ENCODE data around the gene ZDHHC20. TPM values are rescaled to one million over a fixed set of nuclear protein-coding genes. Genes with fewer than 3 reads are reported as not detected.

ZDHHC20 gene
- total and polyA plus RNA-seq, 5 experiments from 2014 or later: 25.8 to 81.7 (median 52.5) TPM

GRCh38 chr13:21355304-21355703 lies 103.8 kb downstream of the ZDHHC20 start:
- Mint-ChIP-seq H3K4me3 (no peak overlapping the region), H3K9me3 (peaks cover 0 to 5% (median 0%) of the 10 kb centered on the region in 9 donors), H3K36me3 (peaks cover 0 to 5% (median 0%) of the 10 kb centered on the region in 3 donors), H3K27ac (no peak overlapping the region), H3K27me3 (no peaks in the 10 kb centered on the region), H3K4me1 (peaks cover 0 to 1% (median 0%) of the 10 kb centered on the region in 4 donors)
- POLR2A ChIA-PET: no interaction called here
- no peak for ATAC-seq
- no peak for DNase-seq

DNA sequence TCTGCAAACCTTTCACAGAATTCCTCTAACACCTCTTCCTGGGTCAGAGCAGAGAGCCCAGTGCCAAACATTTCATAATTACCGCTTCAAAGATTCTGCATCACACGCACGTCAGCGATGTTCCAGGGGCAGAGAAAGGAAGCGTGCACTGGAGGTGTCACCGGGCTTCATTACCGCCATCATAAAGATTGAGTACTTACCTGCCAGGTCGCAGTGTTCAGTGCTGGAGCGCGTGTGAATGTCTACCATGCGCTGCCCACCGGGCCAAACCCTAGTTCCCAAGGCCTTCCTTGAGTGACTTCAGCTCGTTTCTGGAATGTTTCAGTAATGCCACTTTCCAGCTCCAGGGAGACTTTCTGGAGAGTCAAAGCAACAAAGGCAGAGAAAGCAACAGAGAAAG lies 104.4 kb downstream of the ZDHHC20 start:
- POLR2A ChIA-PET: no interaction called here
- no peak overlapping the region for H3K27ac Mint-ChIP-seq
- peaks cover 0 to 5% (median 0%) of the 10 kb centered on the region in 9 donors for H3K9me3 Mint-ChIP-seq
- H3K4me3 Mint-ChIP-seq: no peak overlapping the region
- ATAC-seq (no peak), DNase-seq (no peak)
- H3K36me3 Mint-ChIP-seq: peaks cover 0 to 5% (median 0%) of the 10 kb centered on the region in 3 donors
- peaks cover 0 to 2% (median under 1%) of the 10 kb centered on the region in 4 donors for H3K4me1 Mint-ChIP-seq
- H3K27me3 Mint-ChIP-seq: no peaks in the 10 kb centered on the region

DNA sequence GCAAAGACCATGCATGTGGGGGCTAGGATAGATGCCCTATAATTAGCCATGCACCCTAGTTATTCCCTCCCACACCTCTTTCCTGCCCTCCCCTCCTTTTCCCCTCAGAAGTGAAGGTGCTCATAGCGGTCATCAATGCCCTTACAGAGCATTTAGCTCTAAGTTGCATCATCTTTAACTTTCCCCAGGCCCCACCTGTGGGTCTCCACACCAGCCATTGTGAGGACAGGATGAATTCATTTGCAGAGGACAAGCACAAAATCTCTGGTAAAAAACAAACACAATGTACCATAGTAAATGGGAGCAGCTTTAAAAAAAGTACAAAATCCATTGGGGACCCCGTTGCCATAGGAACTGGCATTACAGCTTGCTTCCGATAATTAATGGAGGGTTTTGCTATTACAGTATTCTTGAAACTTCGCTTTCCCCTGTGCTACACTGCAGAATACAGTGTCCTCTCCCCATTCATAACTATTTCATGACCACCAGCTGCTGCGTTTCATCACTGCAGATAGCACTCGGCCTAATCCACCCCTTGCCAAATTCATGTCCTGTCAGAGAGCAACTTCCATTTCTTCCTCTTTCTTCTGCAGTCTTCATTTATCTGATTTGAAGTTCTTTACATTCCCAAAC lies 110.5 kb downstream of the ZDHHC20 start:
- Mint-ChIP-seq H3K4me3 (no peak overlapping the region), H3K27ac (peak overlapping the region in 3 of 10 donors; percentile 61 to 81 (median 75)), H3K9me3 (no peaks in the 10 kb centered on the region), H3K27me3 (no peaks in the 10 kb centered on the region), H3K36me3 (no peaks in the 10 kb centered on the region), H3K4me1 (peaks cover 14 to 24% (median 20%) of the 10 kb centered on the region in 4 donors)
- no peak for ATAC-seq
- no peak for DNase-seq
- POLR2A ChIA-PET: no interaction called here

DNA sequence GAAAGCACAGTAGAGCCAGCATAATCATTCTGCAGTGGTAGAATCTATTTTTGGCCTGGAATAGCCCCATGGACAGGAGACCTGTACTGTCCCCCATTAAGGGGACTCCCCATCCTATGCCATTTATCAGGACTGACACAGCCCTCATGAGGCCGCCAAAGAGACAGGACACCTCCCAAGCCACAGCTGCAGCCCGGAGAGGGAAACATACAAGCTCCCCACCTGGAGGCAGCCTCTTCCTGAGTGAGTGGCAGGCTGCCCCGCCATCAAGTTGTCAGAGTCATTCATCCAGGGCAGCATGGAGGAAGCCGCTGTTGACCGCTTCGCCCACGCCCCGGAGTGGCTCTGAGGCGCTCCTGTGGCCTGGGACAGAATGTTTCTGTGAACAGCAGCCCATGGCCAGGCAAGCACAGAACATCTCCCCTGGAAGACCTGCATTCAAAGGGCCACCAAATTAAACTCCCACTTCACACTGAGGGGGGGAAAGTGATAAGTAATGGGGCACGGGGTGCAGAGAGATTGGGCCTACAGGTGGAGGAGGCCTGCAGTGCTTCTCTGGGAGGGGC lies 111.3 kb downstream of the ZDHHC20 start:
- peak overlapping the region in 4 of 10 donors; percentile 27 to 58 (median 50) for H3K27ac Mint-ChIP-seq
- no peaks in the 10 kb centered on the region for H3K27me3 Mint-ChIP-seq
- H3K4me3 Mint-ChIP-seq: no peak overlapping the region
- H3K9me3 Mint-ChIP-seq: no peaks in the 10 kb centered on the region
- POLR2A ChIA-PET: no interaction called here
- DNase-seq (no peak), ATAC-seq (no peak)
- H3K4me1 Mint-ChIP-seq: peaks cover 13 to 30% (median 25%) of the 10 kb centered on the region in 4 donors
- no peaks in the 10 kb centered on the region for H3K36me3 Mint-ChIP-seq

- Mint-ChIP-seq H3K4me1 (peaks cover 15 to 45% (median 30%) of the 10 kb centered on the region in 4 donors), H3K9me3 (no peaks in the 10 kb centered on the region), H3K4me3 (peak overlapping the region; percentile 61 to 85 (median 72)), H3K27ac (peak overlapping the region; percentile 80 to 95 (median 92)), H3K36me3 (no peaks in the 10 kb centered on the region), H3K27me3 (no peaks in the 10 kb centered on the region)
- POLR2A ChIA-PET: interaction anchor here (1.1 kb wide), 1 partner anchor 114 kb away, joined by 4 read pairs; the partner anchor contains the start of gene ZDHHC20
- peak; percentile 82 to 86 for ATAC-seq
- DNase-seq: peak in 9 of 10 donors; percentile 7 to 65 (median 46)
Observed at GRCh38 chr13:21344662-21345176, 114.4 kb downstream of the ZDHHC20 start.

- DNase-seq (no peak), ATAC-seq (no peak)
- no peaks in the 10 kb centered on the region for H3K36me3 Mint-ChIP-seq
- POLR2A ChIA-PET: interaction anchor here (1.1 to 1.3 kb wide), 2 partner anchors 18 to 115 kb away, joined by 4 to 9 read pairs; partner anchors contain the start of gene ZDHHC20
- no peaks in the 10 kb centered on the region for H3K9me3 Mint-ChIP-seq
- no peaks in the 10 kb centered on the region for H3K27me3 Mint-ChIP-seq
- H3K4me3 Mint-ChIP-seq: peak overlapping the region in 8 of 10 donors; percentile 29 to 85 (median 72)
- H3K27ac Mint-ChIP-seq: peak overlapping the region; percentile 29 to 95 (median 90)
- H3K4me1 Mint-ChIP-seq: peaks cover 17 to 43% (median 30%) of the 10 kb centered on the region in 4 donors
Observed at GRCh38 chr13:21343659-21344058, 115.4 kb downstream of the ZDHHC20 start.

GRCh38 chr13:21342699-21343442 lies 116.2 kb downstream of the ZDHHC20 start:
- Mint-ChIP-seq H3K27ac (peak overlapping the region in 8 of 10 donors; percentile 15 to 95 (median 92)), H3K4me1 (peaks cover 18 to 43% (median 30%) of the 10 kb centered on the region in 4 donors), H3K4me3 (peak overlapping the region in 3 of 10 donors; percentile 73 to 83 (median 81)), H3K9me3 (no peaks in the 10 kb centered on the region), H3K27me3 (no peaks in the 10 kb centered on the region), H3K36me3 (no peaks in the 10 kb centered on the region)
- DNase-seq: no peak
- ATAC-seq: no peak
- POLR2A ChIA-PET: interaction anchor here (1.3 kb wide), 1 partner anchor 17 kb away, joined by 9 read pairs; no protein-coding TSS in a partner anchor

DNA sequence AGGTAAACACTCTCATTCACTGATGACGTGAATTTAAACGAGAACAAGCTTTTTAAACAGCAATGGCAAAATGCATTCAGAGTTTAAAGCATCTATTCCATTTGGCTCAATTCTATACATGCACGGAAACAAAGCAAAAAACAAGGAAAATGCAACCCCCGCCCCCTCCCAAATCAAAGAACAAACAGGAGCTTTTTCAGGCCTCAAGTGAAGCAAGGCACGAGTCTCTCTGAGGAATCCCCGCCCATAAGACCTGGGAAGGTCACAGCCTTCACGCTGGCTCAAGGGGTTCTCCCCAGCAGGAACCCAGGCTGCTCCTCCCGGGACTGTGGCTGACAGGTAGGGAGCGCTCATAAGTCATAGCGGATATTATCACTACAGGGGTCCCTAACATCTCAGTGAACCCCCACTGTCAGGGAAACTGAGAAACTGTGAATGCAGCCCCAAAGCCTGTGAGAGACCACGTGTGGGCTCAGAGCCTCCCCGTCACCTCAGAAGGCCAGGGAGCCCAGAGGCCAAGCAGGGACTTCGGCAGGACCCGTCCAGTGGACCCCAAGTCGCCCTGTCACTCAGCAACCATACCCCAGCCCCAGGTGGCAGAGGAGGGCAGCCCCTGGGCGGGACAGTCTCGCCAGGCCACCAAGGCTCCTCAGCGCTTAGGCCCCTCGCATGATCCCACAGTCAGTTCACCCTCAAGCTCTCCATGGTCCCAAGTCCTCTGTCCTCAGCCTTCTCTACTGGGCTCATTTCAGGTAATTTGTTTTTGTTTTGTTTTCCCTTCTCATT lies 117.3 kb downstream of the ZDHHC20 start:
- H3K4me1 Mint-ChIP-seq: peaks cover 22 to 45% (median 30%) of the 10 kb centered on the region in 4 donors
- POLR2A ChIA-PET: no interaction called here
- H3K27ac Mint-ChIP-seq: peak overlapping the region in 9 of 10 donors; percentile 15 to 80 (median 44)
- H3K9me3 Mint-ChIP-seq: no peaks in the 10 kb centered on the region
- no peaks in the 10 kb centered on the region for H3K27me3 Mint-ChIP-seq
- no peaks in the 10 kb centered on the region for H3K36me3 Mint-ChIP-seq
- ATAC-seq (no peak), DNase-seq (no peak)
- H3K4me3 Mint-ChIP-seq: no peak overlapping the region

DNA sequence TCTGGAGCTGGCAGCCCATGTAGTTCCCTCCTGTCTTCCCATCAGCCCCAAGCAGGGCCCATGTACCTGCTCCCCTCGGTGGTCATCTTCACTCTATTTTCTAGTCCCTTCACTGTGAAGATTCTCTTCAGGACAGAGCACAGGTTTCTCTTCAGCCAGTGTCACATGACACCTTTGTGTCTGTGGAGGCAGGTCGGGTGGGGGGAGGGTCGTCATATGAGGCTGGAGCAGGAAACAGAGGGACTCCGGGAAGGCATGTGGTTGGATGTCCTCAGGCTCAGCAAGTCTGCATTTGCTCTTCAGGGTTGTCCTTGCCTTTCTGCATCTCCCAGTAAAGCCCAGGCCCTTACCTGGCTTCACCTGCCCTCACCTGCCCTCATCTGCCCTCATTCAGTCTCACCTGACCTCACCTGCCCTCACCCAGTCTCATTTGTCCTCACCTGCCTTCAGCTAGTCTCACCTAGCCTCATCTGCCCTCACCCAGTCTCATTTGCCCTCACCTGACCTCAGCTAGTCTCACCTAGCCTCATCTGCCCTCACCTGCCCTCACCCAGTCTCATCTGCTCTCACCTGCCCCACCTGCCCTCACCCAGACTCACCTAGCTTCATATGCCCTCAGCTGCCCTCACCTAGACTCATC lies 120.3 kb downstream of the ZDHHC20 start:
- H3K9me3 Mint-ChIP-seq: no peaks in the 10 kb centered on the region

GRCh38 chr13:21338156-21338555 lies 120.9 kb downstream of the ZDHHC20 start:
- Mint-ChIP-seq H3K27ac (no peak overlapping the region), H3K4me1 (peaks cover 0 to 19% (median 13%) of the 10 kb centered on the region in 4 donors), H3K9me3 (no peaks in the 10 kb centered on the region), H3K27me3 (no peaks in the 10 kb centered on the region), H3K36me3 (no peaks in the 10 kb centered on the region), H3K4me3 (no peak overlapping the region)
- ATAC-seq (no peak), DNase-seq (no peak)
- POLR2A ChIA-PET: interaction anchor here (0.6 kb wide), 1 partner anchor 103 kb away, joined by 3 read pairs; no protein-coding TSS in a partner anchor

More for the DNA sequence above, 120.3 kb downstream of the ZDHHC20 start:
- H3K27ac Mint-ChIP-seq: peak overlapping the region in 3 of 10 donors; percentile 34 to 65 (median 39)
- no peaks in the 10 kb centered on the region for H3K27me3 Mint-ChIP-seq
- H3K4me1 Mint-ChIP-seq: peaks cover 5 to 24% (median 16%) of the 10 kb centered on the region in 4 donors
- POLR2A ChIA-PET: no interaction called here
- no peak overlapping the region for H3K4me3 Mint-ChIP-seq
- DNase-seq (no peak), ATAC-seq (no peak)
- no peaks in the 10 kb centered on the region for H3K36me3 Mint-ChIP-seq

- POLR2A ChIA-PET: no interaction called here
- Mint-ChIP-seq H3K27ac (no peak overlapping the region), H3K4me3 (no peak overlapping the region), H3K9me3 (peaks cover 0 to 2% (median 0%) of the 10 kb centered on the region in 9 donors), H3K4me1 (peaks cover 0 to 12% (median 5%) of the 10 kb centered on the region in 4 donors), H3K36me3 (no peaks in the 10 kb centered on the region), H3K27me3 (no peaks in the 10 kb centered on the region)
- no peak for DNase-seq
- ATAC-seq: no peak
Observed at GRCh38 chr13:21336609-21337349, 122.3 kb downstream of the ZDHHC20 start.

Measured in naive thymus-derived CD8-positive, alpha-beta T cell (primary cell).